ENCODE data around the gene AFF3.

The AFF3 gene

GRCh38 chr2:100004959-100005387 lies 137.4 kb downstream of the AFF3 start:
- DNase-seq: no peak

- no peak for DNase-seq
Measured at GRCh38 chr2:100004348-100004884, 138.0 kb downstream of the AFF3 start.

- DNase-seq: no peak
Measured at GRCh38 chr2:100002059-100002458, 140.3 kb downstream of the AFF3 start.

DNA sequence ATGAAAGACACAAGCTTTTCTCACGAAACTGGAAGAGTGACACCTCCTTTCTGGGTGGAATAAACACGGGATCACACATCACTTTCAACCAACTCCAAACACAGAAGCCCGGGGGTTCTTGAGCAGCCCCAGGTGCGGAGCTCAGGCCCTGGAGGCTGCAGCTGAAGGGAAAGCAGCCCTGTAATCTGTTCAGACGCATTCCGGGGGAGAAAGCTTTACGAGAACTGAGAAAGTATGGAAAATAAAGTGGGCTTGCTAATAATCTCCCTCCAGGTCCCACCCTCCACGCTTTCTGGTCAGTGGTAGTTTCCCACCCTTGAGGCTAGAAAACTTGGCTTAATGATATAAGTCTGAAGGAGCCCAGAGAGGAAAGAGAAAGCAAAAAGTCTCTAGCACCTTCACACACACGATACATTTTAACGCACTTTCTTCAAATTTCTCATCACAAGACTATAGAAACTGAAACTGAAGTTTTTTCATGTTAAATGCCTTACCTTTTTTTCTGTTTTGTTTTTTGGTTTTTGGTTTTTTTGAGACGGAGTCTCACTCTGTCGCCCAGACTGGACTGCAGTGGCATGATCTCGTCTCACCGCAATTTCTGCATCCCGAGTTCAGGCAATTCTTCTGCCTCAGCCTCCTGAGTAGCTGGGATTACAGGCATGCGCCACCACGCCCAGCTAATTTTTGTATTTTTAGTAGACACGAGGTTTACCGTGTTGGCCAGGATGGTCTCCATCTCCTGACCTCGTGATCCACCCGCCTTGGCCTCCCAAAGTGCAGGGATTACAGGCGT lies 141.3 kb downstream of the AFF3 start:
- no peak for DNase-seq

DNA sequence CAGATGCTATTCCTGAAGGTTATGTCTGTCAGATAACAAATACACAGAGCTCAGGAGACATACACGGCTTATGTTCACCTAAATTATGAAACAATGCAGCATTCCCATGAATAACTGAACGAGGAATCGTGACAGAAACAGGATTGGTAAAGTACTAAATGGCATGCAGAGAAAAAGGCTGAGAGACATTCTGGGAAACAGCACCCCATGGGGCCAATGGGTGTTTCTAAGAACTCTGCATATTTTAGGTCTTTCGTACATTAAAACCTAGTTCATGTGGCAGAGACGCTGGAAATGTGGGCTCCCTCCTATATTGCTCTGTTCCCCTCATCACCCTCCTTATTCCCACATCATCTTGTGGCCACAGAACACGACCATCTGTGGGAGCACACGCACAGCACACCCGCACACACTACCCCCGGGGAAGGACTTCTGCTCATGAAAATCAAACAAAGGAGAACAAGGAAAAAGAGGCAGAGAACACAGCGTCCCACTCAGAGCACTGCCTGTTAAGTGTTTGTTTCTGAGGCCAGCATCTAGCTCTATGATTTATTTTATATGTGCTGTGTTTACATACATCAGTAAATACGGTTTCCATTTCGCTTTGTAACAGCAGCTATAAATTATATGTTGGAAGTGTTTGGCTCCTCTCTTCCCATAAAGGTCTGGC lies 143.6 kb downstream of the AFF3 start:
- DNase-seq: peak; percentile 84

- no peak for DNase-seq
Measured at GRCh38 chr2:99989905-99990304, 152.5 kb downstream of the AFF3 start.

DNA sequence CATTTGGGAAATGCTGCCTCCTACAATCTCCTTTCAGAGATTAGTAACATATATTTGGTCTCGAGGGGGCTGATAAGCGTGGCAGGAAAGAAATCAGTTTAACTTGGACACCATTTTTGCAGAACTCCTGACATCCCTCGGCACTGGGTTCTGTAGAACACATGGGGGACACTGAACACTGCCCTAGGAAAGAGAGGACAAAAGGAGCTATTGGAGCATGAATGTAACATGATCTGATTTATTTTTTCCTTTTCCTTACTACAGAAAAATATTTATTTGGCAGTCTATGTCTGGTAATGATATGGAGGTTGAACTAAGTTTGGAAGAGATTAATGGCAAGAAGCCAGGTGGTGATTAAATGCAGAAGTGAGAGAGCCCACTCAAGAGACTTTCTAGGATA lies 153.8 kb downstream of the AFF3 start:
- DNase-seq: no peak

DNA sequence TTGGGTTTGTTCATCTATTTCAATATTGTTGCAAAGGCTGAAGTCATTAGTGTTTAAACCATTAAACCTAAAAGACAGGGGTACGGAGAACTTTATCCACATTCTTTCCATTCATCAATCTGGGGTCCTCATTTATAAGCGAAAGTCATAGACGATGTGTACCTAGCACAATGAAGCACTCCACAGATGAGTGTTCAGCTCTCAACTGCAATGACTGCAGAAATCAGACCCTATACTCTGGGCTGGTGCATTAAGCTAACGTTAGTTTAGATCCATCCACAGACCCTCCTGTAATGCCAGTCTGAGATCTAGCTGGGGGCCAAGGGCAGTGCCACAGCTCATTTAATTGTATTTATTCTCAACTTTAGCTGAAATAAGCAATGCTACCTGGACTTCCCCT lies 155.2 kb downstream of the AFF3 start:
- no peak for DNase-seq

GRCh38 chr2:99984799-99985515 lies 157.4 kb downstream of the AFF3 start:
- DNase-seq: no peak

- no peak for DNase-seq
Measured at GRCh38 chr2:99982744-99983143, 159.6 kb downstream of the AFF3 start.

DNA sequence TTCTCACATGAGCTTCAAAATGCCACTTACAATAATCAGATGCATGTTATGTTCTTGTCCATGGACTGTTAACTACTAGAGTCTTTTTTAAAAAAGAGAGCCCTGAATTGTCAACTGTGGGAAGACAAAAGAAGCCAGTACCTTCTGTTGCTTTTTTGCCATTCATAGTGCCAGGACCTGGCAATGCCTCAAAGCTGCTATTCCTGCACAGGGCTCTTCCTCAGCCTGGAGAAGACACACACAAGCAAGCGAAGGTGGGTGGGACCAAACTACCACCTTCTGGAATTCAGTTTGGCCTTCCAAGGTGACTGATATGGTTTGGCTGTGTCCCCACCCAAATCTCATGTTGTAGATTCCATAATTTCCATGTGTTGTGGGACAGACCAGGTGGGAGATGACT lies 160.6 kb downstream of the AFF3 start:
- DNase-seq: no peak

DNA sequence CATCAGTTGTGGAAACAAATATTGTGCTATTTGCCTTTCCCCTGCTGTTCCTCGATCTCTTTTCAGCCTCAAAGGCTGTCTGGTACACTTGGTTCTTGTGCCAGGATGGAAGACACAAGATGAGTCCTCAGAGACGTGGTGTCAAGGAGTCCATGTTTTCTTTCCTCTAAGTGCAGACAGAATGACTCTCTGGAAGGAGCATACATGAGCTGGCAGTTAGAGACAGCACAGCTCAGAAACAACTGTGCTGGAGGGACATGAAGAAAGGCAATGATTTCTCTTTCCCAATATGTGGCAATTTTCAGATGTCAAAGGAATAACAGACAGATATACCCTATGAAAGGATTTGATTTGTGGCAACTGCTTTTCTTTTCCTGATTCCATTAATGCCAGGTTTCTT lies 162.2 kb downstream of the AFF3 start:
- no peak for DNase-seq

- DNase-seq: no peak
Measured at GRCh38 chr2:99977966-99978365, 164.4 kb downstream of the AFF3 start.

- DNase-seq: no peak
Measured at GRCh38 chr2:99975386-99975785, 167.0 kb downstream of the AFF3 start.

DNA sequence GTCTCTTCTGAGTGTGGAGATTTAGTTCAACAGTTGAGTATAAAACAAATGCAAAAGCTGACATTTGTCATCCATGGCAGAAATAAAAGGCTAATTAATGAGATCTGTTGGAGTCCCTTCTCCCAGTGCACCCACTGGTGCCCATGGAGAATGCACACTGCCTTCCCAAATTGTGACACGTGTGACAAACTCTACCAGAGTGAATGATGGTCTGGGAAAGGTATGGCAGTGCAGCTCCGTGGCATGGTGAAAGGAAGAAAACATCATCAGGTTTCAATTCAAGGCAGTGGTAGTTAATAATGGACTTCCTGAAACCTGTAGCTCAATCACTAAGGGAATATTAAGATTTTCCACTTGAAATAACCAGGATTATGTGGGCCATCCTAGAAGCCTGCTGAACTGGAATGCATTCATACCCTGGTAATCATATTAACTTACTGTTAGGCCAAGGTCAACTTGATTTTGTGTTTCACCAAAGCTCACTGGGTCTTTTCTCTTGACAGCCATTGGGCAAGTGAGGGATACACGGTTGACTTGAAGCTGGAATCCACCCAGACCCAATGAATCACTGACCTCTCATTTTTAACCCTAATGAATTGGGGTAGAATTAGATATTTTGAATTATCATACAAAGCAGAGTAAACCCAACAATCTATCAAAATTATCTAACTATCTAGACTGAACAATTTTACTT lies 167.6 kb downstream of the AFF3 start:
- DNase-seq: no peak

- DNase-seq: peak; percentile 54
Measured at GRCh38 chr2:99974275-99974674, 168.1 kb downstream of the AFF3 start.

GRCh38 chr2:99971326-99971900 lies 171.0 kb downstream of the AFF3 start:
- DNase-seq: no peak

DNA sequence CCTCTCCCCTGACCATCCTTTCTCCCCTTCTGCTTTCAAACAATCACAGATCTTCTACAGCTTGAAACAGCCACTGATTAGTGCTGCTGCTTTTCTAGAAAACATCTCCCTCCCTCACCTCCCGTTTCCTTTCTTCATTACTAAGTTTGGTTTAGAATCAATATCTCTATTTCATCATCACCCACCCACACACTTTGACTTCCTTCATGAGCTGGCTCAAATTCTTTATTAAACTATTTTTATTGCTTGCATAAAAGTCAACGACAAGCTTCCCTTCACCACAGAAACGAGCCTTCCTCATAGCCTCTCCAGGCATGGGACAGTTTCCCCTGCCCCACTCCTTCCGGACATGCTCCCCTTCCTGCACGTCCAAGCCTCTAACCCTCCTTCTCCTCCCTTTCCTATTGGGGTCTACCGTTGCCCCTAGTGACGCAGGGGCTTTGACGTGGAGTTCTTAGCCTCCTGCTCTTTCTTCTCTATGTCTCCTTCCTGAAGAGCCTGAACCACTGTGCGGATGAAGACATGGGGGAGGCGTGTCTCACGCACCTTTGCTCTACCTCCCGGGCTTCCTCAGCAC lies 172.0 kb downstream of the AFF3 start:
- no peak for DNase-seq

- DNase-seq: no peak
Measured at GRCh38 chr2:99961196-99961913, 181.0 kb downstream of the AFF3 start.

GRCh38 chr2:99960790-99961189 lies 181.6 kb downstream of the AFF3 start:
- no peak for DNase-seq

DNA sequence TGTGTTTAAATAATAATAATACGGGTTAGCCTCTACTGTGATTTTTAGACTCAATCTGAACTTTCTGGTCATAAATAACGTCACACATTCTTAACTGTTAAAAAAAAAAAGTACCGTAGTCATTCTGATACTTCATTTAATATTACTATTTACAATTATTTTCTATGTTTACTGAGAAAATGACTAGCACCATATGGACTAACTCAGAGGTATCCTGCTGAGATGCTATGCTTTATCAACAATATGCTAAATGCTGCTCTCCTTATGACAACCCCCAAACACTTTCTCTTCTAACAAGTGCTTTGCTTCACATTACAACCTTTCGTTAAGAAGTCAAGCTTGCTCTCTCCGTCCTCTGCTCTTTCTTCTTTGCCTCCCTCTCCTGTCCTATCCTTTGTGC lies 182.1 kb downstream of the AFF3 start:
- DNase-seq: no peak
